A549 treated with RU486 at 1 μM for 4 hours (cell line): ENCODE results near the gene SMIM20. TPM values are rescaled to one million over a fixed set of nuclear protein-coding genes. Genes with fewer than 3 reads are reported as not detected.

Experiments used
- total RNA-seq: library from RNA; stranded (reverse); fragments of 200-300 nt; extraction: Qiagen RNA extraction; gene quantifications from 5 replicates; pipeline ENCODE4 v1.2.3, GENCODE V29; 2022; ENCODE audit warnings: low read depth

Gene SMIM20
- total RNA-seq = 23.9 to 32.4 TPM (median 25.7 TPM) in 5 replicates

DNA sequence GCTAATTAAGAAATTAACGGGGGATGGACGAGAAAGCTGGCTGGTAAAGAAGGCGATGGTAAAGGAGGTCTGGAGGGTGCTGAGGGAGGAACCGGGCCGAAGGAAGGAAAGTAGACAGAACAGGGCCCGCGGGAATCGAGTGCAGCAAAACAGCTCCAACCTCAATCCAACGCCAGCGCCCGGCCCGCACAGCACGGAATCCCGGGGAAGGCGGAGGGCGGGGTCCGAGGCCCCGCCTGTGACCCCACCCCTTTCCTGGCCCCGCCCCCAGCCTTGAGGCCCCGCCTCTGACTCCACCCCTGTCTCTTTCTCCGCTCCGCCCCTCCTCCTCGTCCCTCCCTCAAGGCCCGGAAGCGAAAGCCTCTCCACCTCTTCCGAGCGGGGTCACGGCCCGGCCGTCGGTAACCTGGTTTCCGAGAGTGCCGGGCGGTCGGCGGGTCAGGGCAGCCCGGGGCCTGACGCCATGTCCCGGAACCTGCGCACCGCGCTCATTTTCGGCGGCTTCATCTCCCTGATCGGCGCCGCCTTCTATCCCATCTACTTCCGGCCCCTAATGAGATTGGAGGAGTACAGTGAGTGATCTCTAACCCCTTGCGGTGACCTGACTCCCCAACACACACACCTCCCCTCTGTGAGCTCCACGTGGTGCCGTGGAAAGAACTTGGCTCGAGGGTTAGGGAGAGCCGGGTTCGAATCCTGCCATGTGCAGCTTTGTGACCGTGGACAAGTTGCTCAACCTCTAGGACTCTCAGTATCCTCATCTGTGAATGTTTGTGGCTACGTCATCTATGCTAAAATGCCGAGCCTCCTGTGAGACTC is at the start of gene SMIM20:
Gene SMIM20 (plus strand): TSS at position 370 of the 819 bp plus-strand sequence. CDS start 94 bp downstream, at position 464.

Other genes with a start within 250 kb of the SMIM20 start
- 23.4 to 25.2 TPM (median 24.9 TPM) in 5 replicates for gene SEL1L3, start 51.2 kb upstream of the SMIM20 start, total RNA-seq